SK-N-SH (cell line): ENCODE measurements around the gene NHSL1. TPM values are rescaled to one million over a fixed set of nuclear protein-coding genes. Genes with fewer than 3 reads are reported as not detected.

ENCODE experiments used
- CTCF ChIA-PET: fragments of 300-600, 350-600 bp; formaldehyde crosslinking; extraction: SDS; loops from one replicate; lab custom pipeline; 2021; lab: Yijun Ruan, JAX
- POLR2A ChIA-PET: fragments of 350-600 bp; sonication (Branson Sonifier 250); formaldehyde crosslinking; extraction: SDS; loops from one replicate; lab custom pipeline; 2020; ENCODE audit warnings: antibody characterized with exemption, inconsistent platforms; lab: Yijun Ruan, JAX
- DNase-seq: peaks from one replicate; pipeline ENCODE4 v3.0.0; 2012
- H2AFZ ChIP-seq: fragments of 200-600 bp; sonication (generic); 2 replicates; pipeline ENCODE4 v1.8.1; 2016; ENCODE audit warnings: antibody characterized with exemption, mild to moderate bottlenecking, low read depth
- H3F3A ChIP-seq: fragments of 200-600 bp; sonication (generic); replicated peaks from 2 replicates; pipeline ENCODE3; 2016; ENCODE audit warnings: antibody characterized with exemption, mild to moderate bottlenecking; ENCODE audit not compliant: insufficient read depth
- H3K27ac ChIP-seq, 2 experiments: fragments of 200-500 bp in 1 of 2; fragments of 200-600 bp in 1 of 2; sonication (Bioruptor generic) in 1 of 2; sonication (generic), shearing (Covaris generic) in 1 of 2; 2 replicates each; pipeline versions ENCODE4 v1.5.1 to v1.6.1; 2014 to 2016; ENCODE audit warnings: low read depth in 2 of 2, inconsistent platforms in 1 of 2, low read length in 1 of 2, mild to moderate bottlenecking in 1 of 2, mixed read lengths in 1 of 2
- H3K27me3 ChIP-seq: fragments of 200-600 bp; sonication (generic), shearing (Covaris generic); 2 replicates; pipeline ENCODE4 v1.6.1; 2016; ENCODE audit warnings: mixed run types; ENCODE audit not compliant: insufficient read depth
- H3K36me3 ChIP-seq, 2 experiments: fragments of 200-500 bp in 1 of 2; fragments of 200-600 bp in 1 of 2; sonication (Bioruptor generic) in 1 of 2; sonication (generic) in 1 of 2; replicated peaks in 1 of 2; 2 replicates each; pipeline versions ENCODE3 to v1.5.1; 2014 to 2016; ENCODE audit warnings: low read length in 1 of 2, mild to moderate bottlenecking in 1 of 2; ENCODE audit not compliant: insufficient read depth in 2 of 2, control insufficient read depth in 1 of 2
- H3K4me1 ChIP-seq, 2 experiments: fragments of 200-500 bp in 1 of 2; fragments of 200-600 bp in 1 of 2; sonication (Bioruptor generic) in 1 of 2; sonication (generic), shearing (Covaris generic) in 1 of 2; 2 replicates each; pipeline versions ENCODE4 v1.5.1 to v1.6.1; 2014 to 2016; ENCODE audit warnings: low read depth in 1 of 2, low read length in 1 of 2, mixed run types in 1 of 2; ENCODE audit not compliant: insufficient read depth in 2 of 2, control insufficient read depth in 1 of 2
- H3K4me2 ChIP-seq: fragments of 200-600 bp; sonication (generic), shearing (Covaris generic); 2 replicates; pipeline ENCODE4 v1.6.1; 2017; ENCODE audit warnings: mixed run types
- H3K4me3 ChIP-seq, 2 experiments: fragments of 200-500 bp in 1 of 2; fragments of 200-600 bp in 1 of 2; sonication (Bioruptor generic) in 1 of 2; sonication (generic), shearing (Covaris generic) in 1 of 2; 2 replicates each; pipeline versions ENCODE4 v1.5.1 to v1.8.1; 2014 to 2016; ENCODE audit warnings: low read depth in 2 of 2, inconsistent platforms in 1 of 2, low read length in 1 of 2, mild to moderate bottlenecking in 1 of 2, mixed read lengths in 1 of 2, moderate library complexity in 1 of 2
- H3K79me2 ChIP-seq: fragments of 200-600 bp; sonication (generic); 2 replicates; pipeline ENCODE4 v1.8.1; 2017; ENCODE audit warnings: mild to moderate bottlenecking; ENCODE audit not compliant: insufficient read depth
- H3K9ac ChIP-seq: fragments of 200-600 bp; sonication (generic); 2 replicates; pipeline ENCODE4 v1.6.1; 2017; ENCODE audit warnings: mixed run types
- H3K9me2 ChIP-seq: fragments of 200-600 bp; sonication (generic); 2 replicates; pipeline ENCODE4 v1.6.1; 2017; ENCODE audit warnings: mixed run types
- H3K9me3 ChIP-seq: fragments of 200-600 bp; sonication (generic); 2 replicates; pipeline ENCODE4 v1.6.1; 2017; ENCODE audit warnings: mixed run types, mild to moderate bottlenecking, moderate library complexity
- H4K20me1 ChIP-seq: fragments of 200-600 bp; sonication (generic); 2 replicates; pipeline ENCODE4 v1.6.1; 2017; ENCODE audit warnings: mild to moderate bottlenecking, mixed run types; ENCODE audit not compliant: insufficient read depth
- CHD2 ChIP-seq: fragments of 150-350 bp; IDR thresholded peaks from 2 replicates; pipeline ENCODE4 v1.6.1; 2018; ENCODE audit warnings: low read length; ENCODE audit not compliant: partially characterized antibody
- ELF1 ChIP-seq: IDR thresholded peaks from 2 replicates; pipeline ENCODE4 v1.4.0; 2012
- EP300 ChIP-seq, 2 experiments: IDR thresholded peaks; 2 replicates each; pipeline versions ENCODE4 v1.4.0 to v1.6.1; 2012; ENCODE audit warnings: borderline replicate concordance in 1 of 2, low read depth in 1 of 2, low read length in 1 of 2
- EZH2phosphoT487 ChIP-seq: fragments of 200-600 bp; sonication (generic); IDR thresholded peaks from 2 replicates; pipeline ENCODE4 v1.6.1; 2017; ENCODE audit warnings: low read depth, mixed run types, mild to moderate bottlenecking, antibody characterized with exemption, moderate library complexity, borderline replicate concordance
- FOSL2 ChIP-seq: IDR thresholded peaks from 2 replicates; pipeline ENCODE4 v1.4.0; 2012; ENCODE audit warnings: low read depth, mild to moderate bottlenecking, moderate library complexity, borderline replicate concordance
- FOXJ3 ChIP-seq: sonication (generic); formaldehyde crosslinking; IDR thresholded peaks from 2 replicates; pipeline ENCODE4 v1.5.1; 2020; ENCODE audit warnings: mild to moderate bottlenecking, missing genetic modification reagents
- JUND ChIP-seq: IDR thresholded peaks from 2 replicates; pipeline ENCODE4 v1.4.0; 2012
- MEF2A ChIP-seq: IDR thresholded peaks from 2 replicates; pipeline ENCODE4 v1.4.0; 2012; ENCODE audit warnings: low read depth, borderline replicate concordance
- NFIC ChIP-seq: IDR thresholded peaks from 2 replicates; pipeline ENCODE4 v1.4.0; 2012; ENCODE audit warnings: borderline replicate concordance
- RAD21 ChIP-seq: IDR thresholded peaks from 2 replicates; pipeline ENCODE4 v1.6.1; 2012; ENCODE audit warnings: mild to moderate bottlenecking, low read length
- RCOR1 ChIP-seq: fragments of 150-350 bp; IDR thresholded peaks from 2 replicates; pipeline ENCODE4 v1.6.1; 2017; ENCODE audit warnings: antibody characterized with exemption, low read length
- RXRA ChIP-seq: IDR thresholded peaks from 2 replicates; pipeline ENCODE4 v1.4.0; 2012; ENCODE audit warnings: low read depth, mild to moderate bottlenecking, borderline replicate concordance
- TAF1 ChIP-seq: IDR thresholded peaks from 2 replicates; pipeline ENCODE4 v1.6.1; 2012; ENCODE audit warnings: low read depth, mild to moderate bottlenecking, low read length, moderate library complexity, borderline replicate concordance
- TCF12 ChIP-seq: IDR thresholded peaks from 2 replicates; pipeline ENCODE4 v1.4.0; 2012
- YY1 ChIP-seq: IDR thresholded peaks from 2 replicates; pipeline ENCODE4 v1.4.0; 2012; ENCODE audit warnings: low read depth, mild to moderate bottlenecking
- WGBS: methylation state at CpG from one replicate; pipeline ENCODE4 v1.1.6; 2017; ENCODE audit warnings: low lambda C conversion rate; 5-methylcytosine and 5-hydroxymethylcytosine counted together
- polyA plus RNA-seq, 3 experiments: library from polyadenylated mRNA; depleted of rRNA; stranded (reverse); fragments of >200 nt; gene quantifications; 2 replicates each; pipeline ENCODE4 v1.2.3, GENCODE V29; 2012
- TF ChIP-seq, protein P1 (sequence below): fragments of 150-350 bp; IDR thresholded peaks from 2 replicates; pipeline ENCODE4 v1.6.1; 2016; ENCODE audit warnings: mild to moderate bottlenecking, low read depth, low read length
- TF ChIP-seq, protein P2 (sequence below): IDR thresholded peaks from 2 replicates; pipeline ENCODE4 v1.6.1; 2012; ENCODE audit warnings: mild to moderate bottlenecking, low read depth, low read length, moderate library complexity
- TF ChIP-seq, protein P3 (sequence below): IDR thresholded peaks from 2 replicates; pipeline ENCODE4; 2012
- TF ChIP-seq, protein P4 (sequence below): fragments of 200-600 bp; sonication (generic); IDR thresholded peaks from 2 replicates; pipeline ENCODE4 v1.6.1; 2017; ENCODE audit warnings: antibody characterized with exemption, mild to moderate bottlenecking, moderate library complexity
- TF ChIP-seq, protein P5 (sequence below): fragments of 150-350 bp; IDR thresholded peaks from 2 replicates; pipeline ENCODE4 v1.6.1; 2017; ENCODE audit warnings: antibody characterized with exemption, low read length, low read depth, borderline replicate concordance

NHSL1 gene
- polyA plus RNA-seq, 1 of the 3 experiments (the other 2 are of a cell fraction): under 0.01 TPM

- POLR2A ChIA-PET: no interaction called here
- Histone ChIP-seq H4K20me1 (no peaks in the 10 kb centered on the region), H2AFZ (no peak overlapping the region), H3K9me3 (no peaks in the 10 kb centered on the region), H3F3A (peaks cover 5% of the 10 kb centered on the region), H3K9ac (no peak overlapping the region), H3K36me3 (peaks cover 0 to 8% of the 10 kb centered on the region in 2 experiments), H3K4me2 (no peak overlapping the region), H3K27ac (no peak overlapping the region), H3K9me2 (no peaks in the 10 kb centered on the region), H3K79me2 (no peaks in the 10 kb centered on the region), H3K27me3 (no peaks in the 10 kb centered on the region), H3K4me3 (no peak overlapping the region; a peak in 1 of 4 replicates), H3K4me1 (peaks cover 0 to 8% of the 10 kb centered on the region in 2 experiments; a peak in 1 of 4 replicates)
- CTCF ChIA-PET: interaction anchor here (0.5 to 2.2 kb wide), 6 partner anchors 8 to 287 kb away, joined by 3 to 14 read pairs (median 6); no protein-coding TSS in a partner anchor
- TF ChIP-seq, protein P1, sequence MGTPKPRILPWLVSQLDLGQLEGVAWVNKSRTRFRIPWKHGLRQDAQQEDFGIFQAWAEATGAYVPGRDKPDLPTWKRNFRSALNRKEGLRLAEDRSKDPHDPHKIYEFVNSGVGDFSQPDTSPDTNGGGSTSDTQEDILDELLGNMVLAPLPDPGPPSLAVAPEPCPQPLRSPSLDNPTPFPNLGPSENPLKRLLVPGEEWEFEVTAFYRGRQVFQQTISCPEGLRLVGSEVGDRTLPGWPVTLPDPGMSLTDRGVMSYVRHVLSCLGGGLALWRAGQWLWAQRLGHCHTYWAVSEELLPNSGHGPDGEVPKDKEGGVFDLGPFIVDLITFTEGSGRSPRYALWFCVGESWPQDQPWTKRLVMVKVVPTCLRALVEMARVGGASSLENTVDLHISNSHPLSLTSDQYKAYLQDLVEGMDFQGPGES: no peak
- TF ChIP-seq ELF1 (no peak), EZH2phosphoT487 (no peak), MEF2A (no peak), TAF1 (no peak), YY1 (no peak), CHD2 (no peak), RAD21 (no peak), FOSL2 (no peak), RCOR1 (no peak), TCF12 (no peak), EP300 (IDR thresholded peaks at IDR 0.05; ENCODE audit: borderline replicate concordance in 1 of 2, low read depth in 1 of 2, low read length in 1 of 2) (no peak), NFIC (no peak), RXRA (no peak), JUND (no peak), FOXJ3 (CRISPR knock-in tag) (no peak)
- TF ChIP-seq, protein P2, sequence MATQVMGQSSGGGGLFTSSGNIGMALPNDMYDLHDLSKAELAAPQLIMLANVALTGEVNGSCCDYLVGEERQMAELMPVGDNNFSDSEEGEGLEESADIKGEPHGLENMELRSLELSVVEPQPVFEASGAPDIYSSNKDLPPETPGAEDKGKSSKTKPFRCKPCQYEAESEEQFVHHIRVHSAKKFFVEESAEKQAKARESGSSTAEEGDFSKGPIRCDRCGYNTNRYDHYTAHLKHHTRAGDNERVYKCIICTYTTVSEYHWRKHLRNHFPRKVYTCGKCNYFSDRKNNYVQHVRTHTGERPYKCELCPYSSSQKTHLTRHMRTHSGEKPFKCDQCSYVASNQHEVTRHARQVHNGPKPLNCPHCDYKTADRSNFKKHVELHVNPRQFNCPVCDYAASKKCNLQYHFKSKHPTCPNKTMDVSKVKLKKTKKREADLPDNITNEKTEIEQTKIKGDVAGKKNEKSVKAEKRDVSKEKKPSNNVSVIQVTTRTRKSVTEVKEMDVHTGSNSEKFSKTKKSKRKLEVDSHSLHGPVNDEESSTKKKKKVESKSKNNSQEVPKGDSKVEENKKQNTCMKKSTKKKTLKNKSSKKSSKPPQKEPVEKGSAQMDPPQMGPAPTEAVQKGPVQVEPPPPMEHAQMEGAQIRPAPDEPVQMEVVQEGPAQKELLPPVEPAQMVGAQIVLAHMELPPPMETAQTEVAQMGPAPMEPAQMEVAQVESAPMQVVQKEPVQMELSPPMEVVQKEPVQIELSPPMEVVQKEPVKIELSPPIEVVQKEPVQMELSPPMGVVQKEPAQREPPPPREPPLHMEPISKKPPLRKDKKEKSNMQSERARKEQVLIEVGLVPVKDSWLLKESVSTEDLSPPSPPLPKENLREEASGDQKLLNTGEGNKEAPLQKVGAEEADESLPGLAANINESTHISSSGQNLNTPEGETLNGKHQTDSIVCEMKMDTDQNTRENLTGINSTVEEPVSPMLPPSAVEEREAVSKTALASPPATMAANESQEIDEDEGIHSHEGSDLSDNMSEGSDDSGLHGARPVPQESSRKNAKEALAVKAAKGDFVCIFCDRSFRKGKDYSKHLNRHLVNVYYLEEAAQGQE: no peak
- TF ChIP-seq, protein P3, sequence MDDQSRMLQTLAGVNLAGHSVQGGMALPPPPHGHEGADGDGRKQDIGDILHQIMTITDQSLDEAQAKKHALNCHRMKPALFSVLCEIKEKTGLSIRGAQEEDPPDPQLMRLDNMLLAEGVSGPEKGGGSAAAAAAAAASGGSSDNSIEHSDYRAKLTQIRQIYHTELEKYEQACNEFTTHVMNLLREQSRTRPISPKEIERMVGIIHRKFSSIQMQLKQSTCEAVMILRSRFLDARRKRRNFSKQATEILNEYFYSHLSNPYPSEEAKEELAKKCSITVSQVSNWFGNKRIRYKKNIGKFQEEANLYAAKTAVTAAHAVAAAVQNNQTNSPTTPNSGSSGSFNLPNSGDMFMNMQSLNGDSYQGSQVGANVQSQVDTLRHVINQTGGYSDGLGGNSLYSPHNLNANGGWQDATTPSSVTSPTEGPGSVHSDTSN: no peak
- TF ChIP-seq, protein P4, sequence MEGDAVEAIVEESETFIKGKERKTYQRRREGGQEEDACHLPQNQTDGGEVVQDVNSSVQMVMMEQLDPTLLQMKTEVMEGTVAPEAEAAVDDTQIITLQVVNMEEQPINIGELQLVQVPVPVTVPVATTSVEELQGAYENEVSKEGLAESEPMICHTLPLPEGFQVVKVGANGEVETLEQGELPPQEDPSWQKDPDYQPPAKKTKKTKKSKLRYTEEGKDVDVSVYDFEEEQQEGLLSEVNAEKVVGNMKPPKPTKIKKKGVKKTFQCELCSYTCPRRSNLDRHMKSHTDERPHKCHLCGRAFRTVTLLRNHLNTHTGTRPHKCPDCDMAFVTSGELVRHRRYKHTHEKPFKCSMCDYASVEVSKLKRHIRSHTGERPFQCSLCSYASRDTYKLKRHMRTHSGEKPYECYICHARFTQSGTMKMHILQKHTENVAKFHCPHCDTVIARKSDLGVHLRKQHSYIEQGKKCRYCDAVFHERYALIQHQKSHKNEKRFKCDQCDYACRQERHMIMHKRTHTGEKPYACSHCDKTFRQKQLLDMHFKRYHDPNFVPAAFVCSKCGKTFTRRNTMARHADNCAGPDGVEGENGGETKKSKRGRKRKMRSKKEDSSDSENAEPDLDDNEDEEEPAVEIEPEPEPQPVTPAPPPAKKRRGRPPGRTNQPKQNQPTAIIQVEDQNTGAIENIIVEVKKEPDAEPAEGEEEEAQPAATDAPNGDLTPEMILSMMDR: no peak
- TF ChIP-seq, protein P5, sequence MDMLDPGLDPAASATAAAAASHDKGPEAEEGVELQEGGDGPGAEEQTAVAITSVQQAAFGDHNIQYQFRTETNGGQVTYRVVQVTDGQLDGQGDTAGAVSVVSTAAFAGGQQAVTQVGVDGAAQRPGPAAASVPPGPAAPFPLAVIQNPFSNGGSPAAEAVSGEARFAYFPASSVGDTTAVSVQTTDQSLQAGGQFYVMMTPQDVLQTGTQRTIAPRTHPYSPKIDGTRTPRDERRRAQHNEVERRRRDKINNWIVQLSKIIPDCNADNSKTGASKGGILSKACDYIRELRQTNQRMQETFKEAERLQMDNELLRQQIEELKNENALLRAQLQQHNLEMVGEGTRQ: no peak
- no peak for DNase-seq
- WGBS: 88% methylated on average over 8 of the region's 8 CpGs
Measured at GRCh38 chr6:138402838-138403187, 96.5 kb downstream of the NHSL1 start.
